Measurements from ENCODE around the gene SALL1. TPM values are rescaled to one million over a fixed set of nuclear protein-coding genes. Genes with fewer than 3 reads are reported as not detected.

Gene SALL1
- total RNA-seq, 4 donors from 2014 or later = 0.07 to 0.15 (median 0.11) TPM; not detected in 1

DNA sequence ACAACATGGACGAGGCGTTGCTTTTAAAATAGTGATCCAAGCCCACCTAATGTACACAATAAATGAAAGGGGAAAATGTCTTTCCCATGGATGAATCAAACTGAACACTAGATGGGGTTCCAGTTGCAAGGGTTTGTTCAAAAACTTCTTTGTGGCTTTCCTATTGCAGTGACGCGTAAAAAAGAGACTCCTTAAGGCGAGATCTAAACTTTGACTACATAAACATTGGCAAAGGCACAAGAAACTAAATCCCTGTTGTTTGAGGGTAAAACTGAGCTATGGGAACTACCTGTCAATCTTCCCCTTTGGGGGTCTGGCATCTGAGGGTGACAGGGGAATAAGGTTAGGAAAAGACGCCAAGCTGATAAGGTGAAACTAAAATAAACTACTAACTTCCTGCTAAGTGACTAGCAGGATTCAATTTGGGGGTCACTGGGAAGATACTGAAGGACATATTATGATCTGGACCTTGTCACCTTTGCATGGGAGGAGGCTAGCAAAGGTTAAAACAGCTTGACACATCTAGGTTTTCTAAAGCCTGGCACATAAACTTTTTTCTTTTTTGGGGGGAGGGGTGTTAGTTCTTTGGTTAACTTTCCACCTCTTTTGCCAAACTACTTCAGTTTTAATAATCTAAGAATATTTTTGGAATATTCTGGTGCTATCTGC lies 4.7 kb downstream of the SALL1 start:
- H3K4me1 ChIP-seq = peaks cover 3 to 5% of the 10 kb centered on the region in 2 donors
- no peak for DNase-seq
- TF ChIP-seq, protein P1, sequence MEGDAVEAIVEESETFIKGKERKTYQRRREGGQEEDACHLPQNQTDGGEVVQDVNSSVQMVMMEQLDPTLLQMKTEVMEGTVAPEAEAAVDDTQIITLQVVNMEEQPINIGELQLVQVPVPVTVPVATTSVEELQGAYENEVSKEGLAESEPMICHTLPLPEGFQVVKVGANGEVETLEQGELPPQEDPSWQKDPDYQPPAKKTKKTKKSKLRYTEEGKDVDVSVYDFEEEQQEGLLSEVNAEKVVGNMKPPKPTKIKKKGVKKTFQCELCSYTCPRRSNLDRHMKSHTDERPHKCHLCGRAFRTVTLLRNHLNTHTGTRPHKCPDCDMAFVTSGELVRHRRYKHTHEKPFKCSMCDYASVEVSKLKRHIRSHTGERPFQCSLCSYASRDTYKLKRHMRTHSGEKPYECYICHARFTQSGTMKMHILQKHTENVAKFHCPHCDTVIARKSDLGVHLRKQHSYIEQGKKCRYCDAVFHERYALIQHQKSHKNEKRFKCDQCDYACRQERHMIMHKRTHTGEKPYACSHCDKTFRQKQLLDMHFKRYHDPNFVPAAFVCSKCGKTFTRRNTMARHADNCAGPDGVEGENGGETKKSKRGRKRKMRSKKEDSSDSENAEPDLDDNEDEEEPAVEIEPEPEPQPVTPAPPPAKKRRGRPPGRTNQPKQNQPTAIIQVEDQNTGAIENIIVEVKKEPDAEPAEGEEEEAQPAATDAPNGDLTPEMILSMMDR (IDR thresholded peaks at IDR 0.05 in 4 of 5, conservative IDR thresholded peaks at IDR 0.05 in 1 of 5) = no peak
- no peak for TF ChIP-seq POLR2A (IDR thresholded peaks at IDR 0.05)
- no peaks in the 10 kb centered on the region for H3K36me3 ChIP-seq
- no peak for ATAC-seq
- no peak overlapping the region for H3K27ac ChIP-seq
- H3K4me3 ChIP-seq = no peak overlapping the region
- in situ Hi-C loops (cut with MboI; ENCODE audit: low sequenced_read_pairs in 4 of 4) = no loop called here
- intact Hi-C loops (cut with DNase I; ENCODE audit: low total_unique reads) = no loop called here
- H3K27me3 ChIP-seq = peaks cover 32 to 46% (median 35%) of the 10 kb centered on the region in 3 donors
- no peaks in the 10 kb centered on the region for H3K9me3 ChIP-seq

DNA sequence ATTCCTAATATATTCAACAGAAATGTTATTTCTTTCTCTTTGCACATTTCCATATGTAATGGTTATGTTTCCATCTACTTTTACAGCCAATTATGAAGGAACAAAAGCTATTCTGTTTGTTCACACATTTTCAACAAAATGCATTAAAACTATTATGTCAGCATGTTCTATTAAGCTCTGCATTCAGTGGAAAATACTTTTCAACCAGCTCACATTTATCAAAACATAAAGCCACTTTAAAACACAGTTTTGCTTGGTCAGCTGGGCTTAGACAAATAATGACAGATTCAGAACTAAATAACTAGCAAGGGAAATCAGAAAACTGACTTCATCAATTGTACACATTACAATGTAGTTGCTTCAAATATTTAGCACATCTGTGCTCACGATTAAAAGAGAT lies 6.9 kb downstream of the SALL1 start:
- TF ChIP-seq, protein P1 (IDR thresholded peaks at IDR 0.05 in 4 of 5, conservative IDR thresholded peaks at IDR 0.05 in 1 of 5) = no peak
- TF ChIP-seq POLR2A (IDR thresholded peaks at IDR 0.05) = no peak
- H3K4me3 ChIP-seq = no peak overlapping the region
- no peak overlapping the region for H3K27ac ChIP-seq
- ATAC-seq = no peak
- H3K27me3 ChIP-seq = peaks cover 14 to 30% (median 15%) of the 10 kb centered on the region in 3 donors
- no peaks in the 10 kb centered on the region for H3K36me3 ChIP-seq
- H3K9me3 ChIP-seq = no peaks in the 10 kb centered on the region
- intact Hi-C loops (cut with DNase I; ENCODE audit: low total_unique reads) (no loop called here), in situ Hi-C loops (cut with MboI; ENCODE audit: low sequenced_read_pairs in 4 of 4) (no loop called here)
- DNase-seq = no peak
- H3K4me1 ChIP-seq = no peaks in the 10 kb centered on the region

- intact Hi-C loops (cut with DNase I; ENCODE audit: low total_unique reads) (no loop called here), in situ Hi-C loops (cut with MboI; ENCODE audit: low sequenced_read_pairs in 4 of 4) (no loop called here)
These were observed 7.7 kb downstream of the SALL1 start for GRCh38 chr16:51143196-51143977.

DNA sequence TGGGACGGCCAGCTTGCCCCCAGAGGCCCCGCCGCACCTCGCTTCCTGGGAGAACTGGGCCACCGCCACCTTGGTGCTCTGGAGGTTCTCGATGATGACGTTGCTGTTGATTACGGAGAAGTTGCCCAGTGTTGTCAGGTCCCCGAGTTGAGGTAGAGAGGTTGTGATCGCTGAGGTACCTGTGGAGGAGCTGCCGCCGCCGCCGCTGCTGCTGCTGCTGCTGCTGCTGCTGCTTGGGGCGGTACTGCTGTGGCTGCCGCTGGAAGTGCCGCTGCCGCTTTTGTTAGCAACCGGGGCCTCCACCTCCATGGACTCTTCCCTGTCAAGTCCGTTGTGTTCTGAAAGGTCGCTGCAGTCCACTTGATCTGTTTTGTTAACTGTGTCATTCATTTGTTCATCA lies 9.5 kb downstream of the SALL1 start:
- ATAC-seq (no peak), DNase-seq (no peak)
- no peak overlapping the region for H3K27ac ChIP-seq
- intact Hi-C loops (cut with DNase I; ENCODE audit: low total_unique reads) (no loop called here), in situ Hi-C loops (cut with MboI; ENCODE audit: low sequenced_read_pairs in 4 of 4) (no loop called here)
- no peaks in the 10 kb centered on the region for H3K36me3 ChIP-seq
- H3K4me3 ChIP-seq = no peak overlapping the region
- no peaks in the 10 kb centered on the region for H3K4me1 ChIP-seq
- H3K27me3 ChIP-seq = peaks cover 3 to 14% (median 4%) of the 10 kb centered on the region in 3 donors
- TF ChIP-seq, protein P1 (IDR thresholded peaks at IDR 0.05 in 4 of 5, conservative IDR thresholded peaks at IDR 0.05 in 1 of 5) = no peak
- TF ChIP-seq POLR2A (IDR thresholded peaks at IDR 0.05) = no peak
- H3K9me3 ChIP-seq = no peaks in the 10 kb centered on the region

More at GRCh38 chr16:51143196-51143977, 7.7 kb downstream of the SALL1 start:
- Histone ChIP-seq H3K4me1 (no peaks in the 10 kb centered on the region), H3K9me3 (no peaks in the 10 kb centered on the region), H3K27ac (no peak overlapping the region), H3K36me3 (no peaks in the 10 kb centered on the region), H3K27me3 (peaks cover 8 to 27% (median 9%) of the 10 kb centered on the region in 3 donors), H3K4me3 (no peak overlapping the region)
- no peak for DNase-seq
- ATAC-seq = no peak
- TF ChIP-seq, protein P1 (IDR thresholded peaks at IDR 0.05 in 4 of 5, conservative IDR thresholded peaks at IDR 0.05 in 1 of 5) = no peak
- no peak for TF ChIP-seq POLR2A (IDR thresholded peaks at IDR 0.05)

Data from gastrocnemius medialis (tissue), 4 donors.